Stimulated activated CD4-positive, alpha-beta T cell treated with anti-CD3 and anti-CD28 coated beads, Interleukin-1b, Interleukin-23, amount 100 ng/mL, for 24 hours (primary cell): Measurements from ENCODE around the gene PUM1.
"Not testable (repeated sequence)": the region's sequence is repeated elsewhere in the genome, so short reads cannot be mapped to it uniquely, and the experiment has no call there.

Experiments
- DNase-seq, 4 experiments: peaks; one replicate each; pipeline ENCODE4 v3.0.0-alpha.2; 2020; ENCODE audit warnings: low read depth in 4 of 4, low spot score in 1 of 4

Gene PUM1

GRCh38 chr1:31063631-31064030 lies 1.9 kb downstream of the PUM1 start:
- DNase-seq = no peak

- DNase-seq = no peak
These were observed 2.6 kb downstream of the PUM1 start for GRCh38 chr1:31062867-31063380.

DNA sequence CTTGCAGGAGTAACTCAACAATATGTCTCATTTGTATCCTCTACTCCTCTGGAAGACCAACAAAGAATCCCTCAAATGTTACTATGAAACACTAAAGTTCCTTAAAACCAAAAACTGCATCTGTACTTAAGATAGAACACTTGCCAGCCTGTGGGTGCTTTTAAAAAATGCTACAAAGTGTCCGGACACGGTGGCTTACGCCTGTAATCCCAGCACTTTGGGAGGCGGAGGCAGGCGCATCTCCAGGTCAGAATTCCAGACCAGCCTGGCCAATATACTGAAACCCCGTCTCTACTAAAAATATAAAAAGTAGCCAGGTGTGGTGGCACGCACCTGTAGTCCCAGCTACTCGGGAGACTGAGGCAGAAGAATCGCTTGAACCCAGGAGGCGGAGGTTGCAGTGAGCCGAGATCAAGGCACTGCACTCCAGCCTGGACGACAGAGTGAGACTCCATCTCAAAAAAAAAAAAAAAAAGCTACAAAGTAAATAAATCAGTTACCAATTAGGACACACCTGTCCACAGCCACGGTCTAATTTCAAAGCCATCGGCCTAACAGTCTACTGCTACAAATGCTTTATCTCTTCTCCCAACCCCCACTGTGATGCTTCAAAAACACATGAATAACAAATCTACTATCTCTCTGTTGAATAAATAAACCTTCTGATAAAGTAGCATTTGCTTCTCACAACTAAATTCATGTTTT lies 3.2 kb downstream of the PUM1 start:
- not testable (repeated sequence) for DNase-seq

- no peak for DNase-seq
These were observed 7.5 kb downstream of the PUM1 start for GRCh38 chr1:31058012-31058411.

GRCh38 chr1:31055953-31056352 lies 9.6 kb downstream of the PUM1 start:
- no peak for DNase-seq

DNA sequence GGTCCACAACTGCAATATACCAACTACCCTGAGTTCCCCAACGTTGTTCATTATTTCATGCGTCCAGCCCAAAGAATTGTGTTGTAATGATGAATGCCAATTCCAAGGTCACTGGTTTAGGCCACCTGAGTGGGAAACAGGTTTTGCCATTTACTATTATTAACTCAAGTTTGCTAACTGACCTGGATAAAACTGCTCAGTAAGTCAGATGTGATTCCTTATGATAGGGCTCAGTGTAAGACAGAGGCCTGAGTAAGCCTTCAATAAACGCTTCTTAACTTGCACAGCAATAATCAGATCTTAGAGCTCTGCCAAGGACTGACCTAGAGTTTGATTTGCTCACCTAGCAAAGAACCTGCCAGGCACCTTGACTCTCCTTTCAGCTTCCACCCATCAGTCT lies 10.0 kb downstream of the PUM1 start:
- no peak for DNase-seq

GRCh38 chr1:31054958-31055481 lies 10.5 kb downstream of the PUM1 start:
- DNase-seq = no peak

GRCh38 chr1:31054349-31054748 lies 11.2 kb downstream of the PUM1 start:
- no peak for DNase-seq

GRCh38 chr1:31052613-31053012 lies 12.9 kb downstream of the PUM1 start:
- not testable (repeated sequence) for DNase-seq

DNA sequence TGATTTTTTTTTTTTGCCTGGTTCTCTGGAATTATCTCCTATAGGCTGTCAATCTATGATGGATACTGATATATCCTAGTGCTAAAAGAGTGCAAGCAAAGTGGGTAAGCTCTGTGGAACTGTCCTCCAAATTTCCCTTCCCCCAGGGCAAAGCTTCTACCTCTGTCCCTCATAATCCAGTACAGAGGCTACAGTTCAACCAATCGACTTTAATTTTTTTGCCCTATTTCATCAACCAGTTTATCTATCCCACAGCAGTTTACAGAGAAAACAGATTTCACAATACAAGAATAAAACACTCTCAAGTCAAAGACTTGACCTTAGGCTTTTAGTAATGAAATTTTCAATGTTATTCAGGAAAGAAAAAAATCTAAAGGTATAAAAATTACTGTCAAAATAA lies 13.9 kb downstream of the PUM1 start:
- no peak for DNase-seq

GRCh38 chr1:31047507-31047906 lies 18.0 kb downstream of the PUM1 start:
- not testable (repeated sequence) for DNase-seq

- no peak for DNase-seq
These were observed 21.9 kb downstream of the PUM1 start for GRCh38 chr1:31043631-31044030.

GRCh38 chr1:31042656-31043055 lies 22.9 kb downstream of the PUM1 start:
- DNase-seq = no peak

DNA sequence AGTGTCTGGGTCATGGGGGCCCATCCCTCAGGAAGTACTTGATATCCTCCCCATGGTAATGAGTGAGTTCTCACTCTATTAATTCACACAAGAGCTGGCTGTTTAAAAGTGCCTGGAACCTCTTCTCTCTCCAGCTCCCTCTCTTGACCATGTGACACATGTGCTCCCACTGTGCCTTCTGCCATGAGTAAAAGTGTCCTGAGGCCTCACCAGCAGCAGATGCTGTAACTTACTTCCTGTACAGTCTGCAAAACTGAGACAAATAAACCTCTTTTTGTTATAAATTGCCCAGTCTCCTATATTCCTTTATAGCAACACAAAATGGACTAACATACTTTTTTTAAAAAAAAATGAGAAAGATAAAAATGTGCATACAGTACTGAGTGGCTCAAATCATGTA lies 24.0 kb downstream of the PUM1 start:
- DNase-seq = no peak

DNA sequence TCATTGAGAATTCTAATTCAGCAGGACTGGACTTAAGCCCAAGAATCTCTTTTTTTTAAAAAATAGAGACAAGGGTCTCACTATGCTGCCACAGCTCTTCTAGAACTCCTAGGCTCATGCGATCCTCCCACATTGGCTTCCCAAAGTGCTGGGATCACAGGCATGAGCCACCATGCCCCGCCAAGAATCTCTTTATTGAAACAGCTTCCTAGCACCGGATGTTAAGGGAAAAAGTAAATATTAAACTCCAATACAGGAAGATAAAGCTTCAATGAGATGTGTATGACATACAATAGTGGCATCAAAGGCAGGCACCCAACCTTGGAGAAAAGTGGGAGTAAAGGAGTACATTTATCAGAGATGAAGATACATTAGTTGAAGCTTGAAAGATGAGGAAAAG lies 25.5 kb downstream of the PUM1 start:
- no peak for DNase-seq

DNA sequence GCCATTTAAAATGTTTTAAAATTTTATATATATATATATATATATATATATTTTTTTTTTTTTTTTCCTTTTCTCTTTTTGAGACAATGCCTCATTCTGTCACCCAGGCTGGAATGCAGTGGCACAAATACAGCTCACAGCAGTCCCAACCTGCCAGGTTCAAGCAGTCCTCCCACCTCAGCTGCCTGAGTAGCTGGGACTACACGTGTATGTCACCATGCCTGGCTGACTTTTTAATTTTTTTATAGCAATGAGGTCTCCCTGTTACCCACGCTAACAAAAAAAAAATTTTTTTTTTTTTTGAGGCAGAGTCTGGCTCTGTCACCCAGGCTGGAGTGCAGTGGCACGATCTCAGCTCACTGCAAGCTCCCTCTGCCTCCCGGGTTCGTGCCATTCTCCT lies 26.6 kb downstream of the PUM1 start:
- DNase-seq = not testable (repeated sequence)

DNA sequence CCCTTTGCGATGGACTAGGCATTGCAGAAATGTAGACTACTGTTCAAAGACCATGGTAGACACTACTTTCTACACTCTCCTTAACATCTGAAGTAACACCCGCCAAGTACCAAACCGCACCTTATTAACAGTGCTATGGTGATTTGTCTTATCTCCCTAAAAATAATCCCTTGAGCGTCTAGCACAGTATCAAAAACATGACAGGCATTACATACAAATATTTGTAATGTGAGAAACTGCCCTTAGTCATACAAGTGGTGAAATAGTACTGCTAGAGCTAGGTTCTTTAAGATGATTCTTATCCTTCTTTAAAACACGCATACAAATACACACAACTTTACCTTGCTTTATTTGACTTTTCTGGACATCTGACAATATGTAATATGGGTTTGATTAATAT lies 27.2 kb downstream of the PUM1 start:
- DNase-seq = no peak

GRCh38 chr1:31036749-31037500 lies 28.6 kb downstream of the PUM1 start:
- DNase-seq = no peak

- no peak for DNase-seq
These were observed 31.9 kb downstream of the PUM1 start for GRCh38 chr1:31033598-31033997.

- DNase-seq = no peak
These were observed 33.3 kb downstream of the PUM1 start for GRCh38 chr1:31032266-31032665.

DNA sequence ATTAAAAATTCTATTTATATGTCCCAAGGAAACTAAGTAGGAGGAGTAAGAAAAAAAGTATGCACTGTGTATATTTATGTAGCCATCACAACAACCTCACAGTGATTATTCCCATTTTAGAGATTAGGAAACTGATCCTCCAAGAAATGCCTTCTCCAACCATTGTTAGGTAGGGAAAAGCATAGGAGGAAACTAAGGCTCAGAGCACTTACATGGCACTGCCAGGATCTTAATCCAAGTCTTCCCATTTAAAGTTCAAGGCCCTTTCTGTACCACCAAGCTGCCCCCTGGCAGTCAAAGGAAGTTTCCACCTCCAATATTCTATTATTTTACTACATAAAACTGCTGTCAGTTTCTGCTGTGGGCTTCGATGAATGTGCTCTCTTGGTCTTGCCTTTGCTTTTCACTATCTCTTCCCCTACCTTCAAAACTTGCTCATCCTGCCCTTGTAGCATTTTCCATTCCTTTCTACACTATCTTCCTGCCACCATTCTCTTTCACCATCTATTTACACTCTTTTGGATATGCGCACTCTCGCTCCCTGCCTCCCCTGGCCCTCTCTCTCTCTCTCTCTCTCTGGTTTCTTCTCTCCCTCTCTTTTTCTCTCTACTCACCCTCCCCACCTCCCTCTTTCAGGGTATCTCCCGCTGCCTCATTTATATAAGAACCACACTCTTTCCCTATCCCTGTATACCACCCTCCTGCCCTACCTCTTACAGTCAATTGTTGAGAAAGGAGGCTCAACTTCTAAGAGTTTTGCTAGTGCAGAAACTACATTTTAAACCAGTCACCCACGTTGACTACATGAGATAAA lies 34.0 kb downstream of the PUM1 start:
- DNase-seq = no peak
